Upper lobe of left lung (tissue), 4 donors: ENCODE results near the gene GTPBP6.
A peak's percentile ranks its signal among the peaks of the same experiment; 100 is the strongest.

Experiments used
- POLR2A ChIP-seq, 4 donors: fragments of 450-650 bp; IDR thresholded peaks; one replicate each; pipeline ENCODE4 v1.5.1; 2016 to 2017; ENCODE audit warnings: antibody characterized with exemption in 4 of 4, mild to moderate bottlenecking in 2 of 4
- TF ChIP-seq, protein P1 (sequence below), 6 experiments: fragments of 450-650 bp in 4 of 6; fragments of 200-600 bp in 2 of 6; sonication (generic) in 2 of 6; IDR thresholded peaks; one replicate each; pipeline ENCODE4 v1.5.1; 2016 to 2019; ENCODE audit warnings: antibody characterized with exemption in 6 of 6

DNA sequence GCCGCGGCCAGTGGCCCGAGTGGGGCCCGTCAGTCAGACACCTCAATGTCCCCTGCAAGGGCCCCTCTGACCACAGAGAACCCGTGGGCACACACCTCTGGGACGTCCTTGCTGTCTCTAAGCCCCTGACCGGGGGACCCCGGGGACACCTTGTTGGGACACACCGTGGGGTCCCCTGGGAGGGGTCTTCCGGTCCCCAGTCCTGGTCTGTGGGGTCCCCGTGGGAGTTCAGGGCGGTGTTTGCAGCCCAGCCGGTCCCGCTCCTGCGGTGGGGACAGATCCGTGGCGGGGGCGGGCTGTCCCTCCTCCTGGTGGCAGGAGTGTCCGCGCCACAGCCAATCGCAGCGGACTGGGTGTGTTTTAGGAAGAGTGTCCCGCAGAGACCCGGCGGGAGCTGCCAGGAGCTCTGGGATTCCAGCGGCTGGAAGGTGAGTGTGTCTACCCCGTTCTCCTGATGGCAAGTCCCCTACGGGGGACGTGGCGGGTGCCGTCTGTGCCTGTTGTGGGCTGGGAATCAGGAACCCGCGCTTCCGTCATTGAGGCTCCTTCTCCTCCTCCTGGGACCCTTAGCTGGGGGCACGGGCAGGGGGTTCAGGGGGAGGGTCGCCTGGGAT, 42.5 kb downstream of the GTPBP6 start:
- TF ChIP-seq, protein P1, sequence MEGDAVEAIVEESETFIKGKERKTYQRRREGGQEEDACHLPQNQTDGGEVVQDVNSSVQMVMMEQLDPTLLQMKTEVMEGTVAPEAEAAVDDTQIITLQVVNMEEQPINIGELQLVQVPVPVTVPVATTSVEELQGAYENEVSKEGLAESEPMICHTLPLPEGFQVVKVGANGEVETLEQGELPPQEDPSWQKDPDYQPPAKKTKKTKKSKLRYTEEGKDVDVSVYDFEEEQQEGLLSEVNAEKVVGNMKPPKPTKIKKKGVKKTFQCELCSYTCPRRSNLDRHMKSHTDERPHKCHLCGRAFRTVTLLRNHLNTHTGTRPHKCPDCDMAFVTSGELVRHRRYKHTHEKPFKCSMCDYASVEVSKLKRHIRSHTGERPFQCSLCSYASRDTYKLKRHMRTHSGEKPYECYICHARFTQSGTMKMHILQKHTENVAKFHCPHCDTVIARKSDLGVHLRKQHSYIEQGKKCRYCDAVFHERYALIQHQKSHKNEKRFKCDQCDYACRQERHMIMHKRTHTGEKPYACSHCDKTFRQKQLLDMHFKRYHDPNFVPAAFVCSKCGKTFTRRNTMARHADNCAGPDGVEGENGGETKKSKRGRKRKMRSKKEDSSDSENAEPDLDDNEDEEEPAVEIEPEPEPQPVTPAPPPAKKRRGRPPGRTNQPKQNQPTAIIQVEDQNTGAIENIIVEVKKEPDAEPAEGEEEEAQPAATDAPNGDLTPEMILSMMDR (IDR thresholded peaks at IDR 0.05): peak in 4 of 6 experiments; percentile 16 to 46 (median 35)
- peak in 3 of 4 donors; percentile 38 to 92 (median 54) for TF ChIP-seq POLR2A (IDR thresholded peaks at IDR 0.05)
